HEK293 (cell line): Measurements from ENCODE around the gene ZNF28.

ENCODE experiments used
- CTCF ChIP-seq: fragments of 450-650 bp; formaldehyde crosslinking; IDR thresholded peaks from 2 replicates; pipeline ENCODE4 v1.5.1; 2016; ENCODE audit warnings: missing biosample characterization, missing genetic modification characterization
- PRDM1 ChIP-seq: fragments of 450-650 bp; formaldehyde crosslinking; IDR thresholded peaks from 2 replicates; pipeline ENCODE4; 2016; ENCODE audit warnings: missing biosample characterization, missing genetic modification characterization
- REST ChIP-seq: fragments of 450-650 bp; formaldehyde crosslinking; IDR thresholded peaks from 2 replicates; pipeline ENCODE4 v1.5.1; 2016; ENCODE audit warnings: missing biosample characterization, missing genetic modification characterization
- YY1 ChIP-seq: fragments of 450-650 bp; formaldehyde crosslinking; IDR thresholded peaks from 2 replicates; pipeline ENCODE4 v1.5.1; 2018; ENCODE audit warnings: missing biosample characterization, missing genetic modification characterization
- ZBTB21 ChIP-seq: fragments of 450-650 bp; formaldehyde crosslinking; IDR thresholded peaks from 2 replicates; pipeline ENCODE4 v1.5.1; 2017; ENCODE audit warnings: missing biosample characterization, missing genetic modification characterization
- ZBTB26 ChIP-seq: fragments of 450-650 bp; formaldehyde crosslinking; optimal IDR thresholded peaks from 2 replicates; pipeline ENCODE3; 2016; ENCODE audit warnings: missing biosample characterization, mild to moderate bottlenecking, missing genetic modification characterization
- ZBTB44 ChIP-seq: fragments of 450-650 bp; IDR thresholded peaks from 2 replicates; pipeline ENCODE4 v1.5.1; 2018; ENCODE audit warnings: missing biosample characterization, mild to moderate bottlenecking, missing genetic modification characterization
- ZFP37 ChIP-seq: fragments of 450-650 bp; formaldehyde crosslinking; IDR thresholded peaks from 2 replicates; pipeline ENCODE4 v1.5.1; 2016; ENCODE audit warnings: missing biosample characterization, missing genetic modification characterization
- ZNF513 ChIP-seq: fragments of 450-650 bp; IDR thresholded peaks from 2 replicates; pipeline ENCODE4 v1.5.1; 2018; ENCODE audit warnings: missing biosample characterization, missing genetic modification characterization
- ZNF544 ChIP-seq: fragments of 450-650 bp; formaldehyde crosslinking; IDR thresholded peaks from 2 replicates; pipeline ENCODE4 v1.5.0; 2017; ENCODE audit warnings: missing biosample characterization, missing genetic modification characterization
- ZNF629 ChIP-seq: fragments of 450-650 bp; formaldehyde crosslinking; IDR thresholded peaks from 2 replicates; pipeline ENCODE4 v1.5.1; 2017; ENCODE audit warnings: missing biosample characterization, missing genetic modification characterization
- ZXDB ChIP-seq: fragments of 450-650 bp; formaldehyde crosslinking; IDR thresholded peaks from 2 replicates; pipeline ENCODE4 v1.5.1; 2016; ENCODE audit warnings: missing biosample characterization, missing genetic modification characterization

- TF ChIP-seq CTCF (tag by site-specific recombination) (no peak), ZNF544 (tag by site-specific recombination) (no peak), YY1 (no peak), REST (no peak), ZFP37 (no peak), ZBTB26 (tag by site-specific recombination) (no peak), ZXDB (tag by site-specific recombination) (no peak), ZBTB44 (tag by site-specific recombination) (no peak), PRDM1 (tag by site-specific recombination) (no peak), ZNF513 (no peak), ZBTB21 (tag by site-specific recombination) (no peak), ZNF629 (no peak)
These were observed 35.9 kb downstream of the ZNF28 start for GRCh38 chr19:52785506-52785905.
